Gastrocnemius medialis (tissue), 4 donors: Measurements from ENCODE around the gene PCBP2.

Source experiments
- CTCF ChIP-seq, 5 experiments: fragments of 450-650 bp in 3 of 5; fragments of 200-600 bp in 2 of 5; sonication (generic) in 2 of 5; IDR thresholded peaks in 4 of 5; conservative IDR thresholded peaks in 1 of 5; 1 replicate in 4 of 5; 2 replicates in 1 of 5; pipeline ENCODE4 v1.5.1; 2016 to 2019; ENCODE audit warnings: antibody characterized with exemption in 5 of 5, mild to moderate bottlenecking in 3 of 5, moderate library complexity in 3 of 5
- POLR2A ChIP-seq, 2 donors: fragments of 450-650 bp; IDR thresholded peaks; one replicate each; pipeline ENCODE4 v1.6.1; 2017; ENCODE audit warnings: antibody characterized with exemption in 2 of 2, mild to moderate bottlenecking in 2 of 2, moderate library complexity in 2 of 2

GRCh38 chr12:53513712-53514410, 62.0 kb downstream of the PCBP2 start:
- TF ChIP-seq CTCF (IDR thresholded peaks at IDR 0.05 in 4 of 5, conservative IDR thresholded peaks at IDR 0.05 in 1 of 5) (no peak), POLR2A (IDR thresholded peaks at IDR 0.05) (no peak)
